AG08395 (cell line): ENCODE results near the gene CD40LG.
A peak's percentile ranks its signal among the peaks of the same experiment; 100 is the strongest.

Experiments used
- DNase-seq: peaks from one replicate; pipeline ENCODE4 v3.0.0; 2012; ENCODE audit warnings: mixed read lengths, low spot score

The CD40LG gene

GRCh38 chrX:136650811-136651210, 2.9 kb downstream of the CD40LG start:
- no peak for DNase-seq

DNA sequence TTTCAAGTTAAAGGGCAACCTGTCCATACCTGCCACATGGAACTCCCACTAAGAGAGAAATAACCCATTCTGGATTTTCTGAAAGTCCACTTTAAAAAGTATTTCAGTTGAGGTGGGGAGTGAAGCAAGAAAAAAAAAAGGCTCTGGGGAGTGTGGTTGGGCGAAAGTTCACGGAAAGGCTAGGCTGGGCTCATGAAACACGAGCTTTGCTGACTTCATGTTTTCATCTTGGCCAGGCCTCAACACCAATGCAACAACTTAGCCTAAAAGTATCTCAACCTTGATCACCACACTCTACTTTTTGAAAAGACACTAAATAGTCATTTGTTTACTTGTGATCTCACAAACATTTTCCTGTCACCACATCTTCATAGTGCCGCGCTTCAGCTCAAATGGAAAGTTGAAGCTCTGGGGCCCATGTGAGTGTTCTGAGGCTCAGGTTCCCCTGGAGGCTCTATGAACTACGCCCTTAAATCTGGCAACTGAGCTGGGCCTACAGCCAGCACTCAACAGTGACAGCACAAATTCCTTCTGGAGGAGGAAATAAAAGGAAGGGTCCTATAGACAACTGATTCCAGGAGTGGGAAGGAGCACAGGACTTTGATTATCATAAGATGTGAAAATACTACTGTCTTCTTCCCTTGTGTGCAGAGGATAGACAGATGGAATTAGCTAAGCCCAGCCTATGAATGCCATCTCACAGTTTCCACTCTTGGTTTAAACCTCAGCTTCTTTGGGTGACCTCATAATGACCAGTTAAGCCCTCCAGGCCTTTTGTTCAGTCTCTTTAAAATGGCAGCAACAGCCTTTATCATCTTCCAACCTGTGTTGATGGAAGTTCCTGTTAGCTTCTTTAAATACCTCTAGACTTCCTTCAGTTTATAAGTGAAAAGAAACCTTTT, 5.1 kb downstream of the CD40LG start:
- DNase-seq: no peak

DNA sequence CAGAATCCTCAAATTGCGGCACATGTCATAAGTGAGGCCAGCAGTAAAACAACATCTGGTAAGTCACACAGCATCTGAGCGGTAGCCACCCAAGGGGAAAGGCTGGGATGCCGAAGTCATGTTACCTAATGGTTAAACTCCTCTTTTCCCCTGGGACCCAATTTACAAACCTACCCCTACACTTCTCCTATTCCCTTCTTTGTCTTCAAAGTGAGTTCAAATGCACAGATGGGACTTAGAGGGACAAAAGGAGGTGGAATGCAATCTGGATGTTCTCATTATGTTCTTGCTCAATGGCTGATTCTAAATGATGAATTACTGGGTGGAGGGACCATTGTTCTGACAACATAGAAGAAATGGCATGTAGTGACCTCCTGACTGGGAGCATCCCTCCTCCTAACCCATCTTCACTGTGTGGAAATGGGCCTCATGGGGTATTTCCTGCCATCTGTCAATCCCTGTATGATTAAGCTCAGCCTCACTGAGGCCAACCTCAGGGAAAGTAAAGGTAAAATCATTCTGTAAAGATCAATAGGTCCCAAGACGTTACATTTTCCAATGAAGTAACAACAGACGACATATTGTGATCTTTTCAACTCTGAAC, 8.5 kb downstream of the CD40LG start:
- DNase-seq: no peak

- no peak for DNase-seq
These were observed 10.2 kb downstream of the CD40LG start for GRCh38 chrX:136658151-136658550.

- no peak for DNase-seq
These were observed 11.2 kb downstream of the CD40LG start for GRCh38 chrX:136659174-136659573.

DNA sequence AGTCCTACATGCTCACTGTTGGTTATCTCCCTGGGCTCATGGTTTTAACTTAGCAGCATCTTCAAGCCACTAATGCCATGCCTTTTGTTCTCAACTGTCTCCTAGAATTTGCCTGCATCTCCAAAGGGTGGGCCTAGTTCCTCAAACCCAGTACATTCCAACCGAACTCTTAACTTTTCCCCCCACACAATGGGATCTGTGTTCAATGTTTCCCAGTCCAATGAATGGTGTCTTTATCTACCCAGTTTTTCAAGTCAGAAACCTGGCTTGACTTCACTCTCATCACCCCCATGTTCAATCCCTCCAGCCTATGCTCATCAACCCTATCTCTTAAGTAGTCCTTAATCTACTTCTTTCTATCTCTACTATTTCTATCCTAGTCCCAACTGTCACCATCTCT, 12.9 kb downstream of the CD40LG start:
- DNase-seq: no peak

- no peak for DNase-seq
These were observed 14.1 kb downstream of the CD40LG start for GRCh38 chrX:136662104-136662503.

DNA sequence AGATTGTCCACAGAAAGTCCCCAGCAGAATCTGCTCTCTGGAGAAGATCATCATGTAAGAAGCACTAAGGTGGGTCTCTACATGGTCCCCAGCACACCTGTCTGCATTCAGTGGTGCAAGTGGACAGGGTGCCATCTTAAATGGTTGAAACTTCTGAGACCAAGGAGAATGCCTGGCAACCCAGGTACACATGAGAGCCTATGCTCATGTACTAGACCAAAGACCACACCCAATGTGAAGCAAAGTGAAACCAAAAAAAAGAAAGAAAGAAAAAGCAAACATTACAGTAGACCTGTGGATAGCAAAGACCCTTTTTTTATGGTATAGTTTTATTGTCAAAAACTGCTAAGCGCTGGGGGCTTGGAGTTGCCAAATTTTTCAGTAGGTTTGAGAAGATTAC, 15.0 kb downstream of the CD40LG start:
- DNase-seq: no peak

DNA sequence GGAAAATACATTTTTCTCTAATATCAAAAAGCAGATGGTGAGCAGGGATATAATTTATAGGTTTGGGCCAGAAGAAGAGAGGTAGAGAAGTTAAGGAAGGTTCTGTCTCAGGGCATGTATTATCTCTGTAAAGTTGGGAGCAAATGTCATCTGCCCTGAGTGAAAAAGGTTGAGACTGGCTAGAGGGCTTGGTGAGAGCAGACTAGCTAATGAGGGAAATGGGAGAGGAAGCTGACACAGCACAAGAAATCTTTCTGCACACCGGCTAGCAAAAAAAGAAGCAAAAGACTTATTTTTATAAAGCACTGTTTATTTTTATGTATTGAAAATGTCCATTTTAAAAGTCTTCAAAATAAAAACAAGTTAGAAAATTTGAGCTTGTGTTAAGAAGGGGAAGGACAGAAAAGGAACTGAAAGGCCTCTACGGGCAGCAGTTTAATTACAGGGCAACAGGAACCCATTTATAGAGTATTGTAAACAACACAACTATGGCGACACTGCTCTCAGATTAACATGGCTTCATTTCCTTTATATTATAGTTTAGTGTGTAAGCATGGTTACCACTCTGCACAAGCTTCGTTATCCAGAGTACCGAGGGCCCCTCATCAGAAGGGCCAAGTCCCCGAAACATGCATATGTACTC, 17.4 kb downstream of the CD40LG start:
- DNase-seq: no peak

DNA sequence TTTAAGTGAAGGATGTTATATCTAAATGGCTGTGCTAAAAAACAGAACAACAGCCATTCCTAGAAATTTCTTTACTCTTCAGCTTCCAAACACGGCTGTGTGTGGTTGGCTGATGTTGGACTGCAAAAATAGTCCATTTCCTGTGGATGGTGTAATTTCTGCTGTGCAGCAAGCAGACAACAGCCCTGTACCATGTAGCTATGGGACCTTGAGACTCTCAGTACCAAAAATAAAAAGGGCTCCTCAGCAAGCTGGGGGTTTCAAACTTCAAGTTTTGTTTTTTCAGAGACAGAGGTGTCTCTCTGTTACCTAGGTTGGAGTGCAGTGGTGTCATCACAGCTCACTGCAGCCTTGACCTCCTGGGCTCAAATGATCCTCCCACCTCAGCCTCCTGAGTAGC, 18.1 kb downstream of the CD40LG start:
- DNase-seq: no peak

DNA sequence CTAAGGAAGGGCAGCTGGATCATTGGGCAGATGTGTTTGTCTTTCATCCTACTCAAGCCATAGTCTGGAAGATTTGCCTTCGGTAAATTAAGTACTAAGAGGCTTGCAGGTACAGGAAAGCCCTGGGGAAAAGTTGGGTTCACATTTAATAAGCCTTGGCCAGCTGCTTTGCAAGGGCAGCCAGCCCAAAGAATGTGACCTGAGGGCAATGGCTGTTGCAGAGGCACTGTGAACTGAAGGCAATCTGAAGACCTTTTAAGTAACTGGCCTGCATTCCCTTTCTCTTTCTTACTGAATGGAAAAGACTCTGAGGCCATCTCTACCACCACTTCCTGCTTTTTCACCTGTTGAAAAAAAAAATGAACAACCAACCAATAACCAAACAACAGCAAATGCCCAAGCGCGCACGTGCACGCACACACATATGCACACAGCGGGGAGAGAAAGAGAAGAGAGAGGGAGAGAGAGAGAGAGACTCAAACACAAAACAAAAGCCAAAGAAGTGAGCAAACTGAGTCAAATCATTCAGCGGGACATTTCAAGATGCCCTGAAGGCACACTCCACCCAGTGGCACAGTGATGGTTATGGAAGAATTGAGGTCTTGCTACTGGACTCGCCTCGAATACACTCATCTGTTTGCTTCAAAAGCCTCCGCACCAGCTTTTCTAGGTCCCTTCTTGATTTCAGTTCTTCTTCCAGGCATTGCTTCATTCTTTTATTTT, 19.6 kb downstream of the CD40LG start:
- DNase-seq: no peak

DNA sequence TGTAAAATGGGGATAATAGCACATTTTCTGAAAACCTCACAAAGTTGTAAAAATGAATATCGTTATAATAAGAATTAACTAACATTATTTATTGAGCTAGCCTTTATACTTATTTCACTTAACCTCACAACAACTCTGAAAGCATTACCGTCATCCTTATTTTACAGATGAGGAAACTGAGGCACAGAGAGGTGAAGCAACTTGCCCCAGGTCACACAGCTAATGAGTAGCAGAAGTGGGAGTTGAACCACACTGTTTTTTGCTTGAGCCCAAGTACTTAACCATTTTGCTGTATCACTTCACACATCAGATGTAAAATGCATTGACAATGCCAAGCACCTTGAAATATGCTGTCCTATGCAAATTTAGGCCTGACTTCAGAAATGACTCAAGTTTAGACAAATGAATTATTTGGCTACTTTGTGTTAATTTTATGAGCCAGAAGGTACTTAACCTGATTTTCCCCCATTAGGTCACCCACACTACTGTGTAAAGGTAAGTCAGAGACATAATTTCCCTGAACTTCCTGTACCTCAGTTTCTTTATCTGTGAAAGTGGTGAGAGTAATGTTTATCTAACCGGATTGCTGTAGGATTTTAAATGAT, 23.1 kb downstream of the CD40LG start:
- no peak for DNase-seq

GRCh38 chrX:136674270-136674985, 26.5 kb downstream of the CD40LG start:
- no peak for DNase-seq

DNA sequence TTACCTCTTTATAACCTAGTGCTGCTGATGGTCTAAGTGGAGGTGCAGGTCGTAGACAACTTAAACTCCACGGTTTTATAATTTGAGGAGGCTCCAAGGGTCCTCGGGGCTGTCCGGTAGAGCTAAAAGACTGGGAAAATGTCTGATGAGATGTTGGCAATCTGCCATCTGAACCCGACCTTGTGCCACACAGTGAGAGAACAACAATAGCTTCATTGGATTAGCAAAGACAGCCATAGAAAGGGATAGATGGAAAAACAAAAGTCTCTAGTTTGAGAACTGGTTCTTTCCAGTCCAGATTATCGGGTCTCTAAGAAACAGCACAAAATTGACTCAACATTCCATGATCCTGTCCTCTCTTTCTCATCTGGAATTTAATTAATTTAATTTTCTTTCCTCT, 31.6 kb downstream of the CD40LG start:
- DNase-seq: no peak

DNA sequence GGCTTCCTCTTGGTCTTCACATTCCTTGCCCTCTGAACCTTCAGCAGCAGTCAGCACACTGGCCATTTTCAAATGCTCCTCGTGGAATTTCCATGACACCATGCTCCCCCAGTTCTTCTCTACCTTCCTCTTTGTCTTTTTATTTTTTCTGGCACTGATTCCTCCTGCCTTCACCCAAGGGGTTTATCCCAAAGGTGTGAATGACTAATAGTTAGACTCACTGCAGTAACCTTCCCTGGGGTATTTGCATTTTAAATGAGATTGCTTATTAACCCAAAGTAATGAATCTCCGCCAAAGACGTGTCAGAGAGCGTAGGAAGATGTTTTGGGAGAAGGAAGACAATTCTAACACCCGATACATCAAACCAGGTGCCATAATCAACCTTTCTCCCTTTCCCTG, 36.2 kb downstream of the CD40LG start:
- no peak for DNase-seq

GRCh38 chrX:136687457-136687856, 39.5 kb downstream of the CD40LG start:
- no peak for DNase-seq

GRCh38 chrX:136689436-136689835, 41.5 kb downstream of the CD40LG start:
- DNase-seq: no peak

DNA sequence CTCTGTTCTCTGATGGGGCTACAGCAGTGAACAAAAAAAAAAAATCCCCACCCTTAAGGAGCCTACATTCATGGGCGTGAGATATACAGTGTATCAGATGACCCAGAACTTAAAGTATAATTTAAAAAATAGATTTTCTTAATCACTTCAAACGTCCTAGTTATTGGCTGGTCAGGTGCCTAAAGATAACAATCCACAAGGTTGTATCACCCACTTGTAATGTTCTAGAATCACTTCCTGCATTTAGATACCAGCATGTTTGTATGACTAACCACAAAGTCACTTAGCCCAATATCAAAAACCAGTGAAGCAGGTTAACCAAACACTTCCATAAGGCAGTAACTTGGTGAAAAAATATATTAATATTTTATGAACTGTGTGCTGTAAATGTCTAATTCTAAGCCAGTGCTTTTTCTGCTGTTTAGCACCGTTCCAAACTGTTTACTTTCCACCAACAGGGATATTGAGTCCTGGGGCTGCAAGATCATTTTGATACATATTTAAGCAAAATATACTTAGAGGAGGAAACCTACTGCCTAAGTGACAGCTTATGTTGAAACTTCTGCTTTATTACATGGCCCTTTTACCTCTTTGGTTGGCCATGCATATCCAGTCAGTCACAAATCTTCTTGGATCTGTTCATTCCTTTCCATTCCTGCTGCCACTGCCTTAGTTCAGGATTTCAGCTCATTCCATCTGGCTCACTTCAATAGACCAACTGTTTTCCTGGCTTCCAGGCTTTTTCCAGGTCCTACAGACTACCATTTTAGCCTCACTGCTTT, 43.3 kb downstream of the CD40LG start:
- DNase-seq: no peak

GRCh38 chrX:136692271-136692670, 44.3 kb downstream of the CD40LG start:
- no peak for DNase-seq

DNA sequence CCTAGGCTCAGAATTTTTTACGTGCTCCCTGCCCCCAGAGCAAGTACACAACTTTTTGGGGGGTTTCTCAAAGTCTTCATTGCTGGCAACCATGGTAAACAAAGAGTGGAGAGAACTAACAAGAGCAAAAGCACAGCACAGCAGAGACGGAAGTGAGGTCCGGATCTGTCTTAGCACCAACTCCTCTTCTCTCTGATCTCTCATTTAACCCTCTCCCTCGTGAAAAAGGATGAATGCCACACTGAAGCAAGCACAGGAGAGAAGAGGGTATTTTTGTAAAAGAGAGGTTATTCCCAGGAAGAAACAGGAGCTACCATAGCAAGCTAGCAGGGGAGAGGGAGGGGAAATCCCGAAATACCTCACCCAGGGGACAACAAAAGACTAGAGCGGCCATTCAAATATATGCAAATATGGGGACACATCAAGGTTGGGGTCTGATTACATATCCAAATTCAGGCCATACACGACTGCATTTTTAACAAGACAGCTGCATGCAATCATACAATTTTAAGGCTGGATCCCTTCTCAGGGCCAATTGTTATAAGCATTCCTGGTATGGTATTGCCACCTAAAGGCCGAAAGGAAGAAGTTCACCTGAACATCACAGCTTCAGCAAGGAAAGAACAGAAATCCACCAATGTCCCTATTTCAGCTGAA, 46.6 kb downstream of the CD40LG start:
- peak; percentile 68 for DNase-seq
